Transverse colon (tissue), 4 donors: ENCODE results near the gene TFCP2L1. TPM values are rescaled to one million over a fixed set of nuclear protein-coding genes. Genes with fewer than 3 reads are reported as not detected.

Source experiments
- DNase-seq: peaks from one replicate; pipeline ENCODE4 v3.0.0-alpha.2; 2019
- H3K27ac ChIP-seq, 4 donors: fragments of 200-600 bp; sonication (generic); 2 replicates each; pipeline ENCODE4 v1.5.1; 2016 to 2018; ENCODE audit warnings: inconsistent platforms in 4 of 4
- H3K27me3 ChIP-seq: fragments of 200-600 bp; sonication (generic); 2 replicates; pipeline ENCODE4 v1.5.1; 2017; ENCODE audit warnings: inconsistent platforms
- H3K36me3 ChIP-seq, 4 donors: fragments of 200-600 bp; sonication (generic); 2 replicates each; pipeline ENCODE4 v1.5.1; 2017 to 2019; ENCODE audit warnings: inconsistent platforms in 4 of 4
- H3K4me1 ChIP-seq, 4 donors: fragments of 200-600 bp; sonication (generic); 2 replicates each; pipeline ENCODE4 v1.5.1; 2017 to 2020; ENCODE audit warnings: inconsistent platforms in 4 of 4
- H3K4me3 ChIP-seq, 4 donors: fragments of 200-600 bp; sonication (generic); 1 replicate in 1 of 4; 2 replicates in 3 of 4; pipeline versions ENCODE4 v1.5.1 to v1.6.1; 2017 to 2019; ENCODE audit warnings: inconsistent platforms in 4 of 4
- H3K9me3 ChIP-seq, 2 donors: fragments of 200-600 bp; sonication (generic); 2 replicates each; pipeline ENCODE4 v1.5.1; 2017 to 2019; ENCODE audit warnings: inconsistent platforms in 2 of 2
- EP300 ChIP-seq: sonication (generic); formaldehyde crosslinking; IDR thresholded peaks from one replicate; pipeline ENCODE4 v1.6.1; 2017; ENCODE audit warnings: antibody characterized with exemption, low read depth
- POLR2A ChIP-seq: fragments of 450-650 bp; IDR thresholded peaks from one replicate; pipeline ENCODE4 v1.6.1; 2016; ENCODE audit warnings: antibody characterized with exemption, mild to moderate bottlenecking, moderate library complexity
- POLR2AphosphoS5 ChIP-seq, 3 donors: sonication (generic); formaldehyde crosslinking; IDR thresholded peaks; one replicate each; pipeline ENCODE4 v1.6.1; 2016; ENCODE audit warnings: antibody characterized with exemption in 3 of 3
- WGBS, 2 donors: methylation state at CpG; one replicate each; pipeline ENCODE4 v1.1.5; 2018; ENCODE audit warnings: low coverage in 1 of 2; 5-methylcytosine and 5-hydroxymethylcytosine counted together
- in situ Hi-C, 4 donors: fragments of 200-750 bp; cut with MboI; loops; one replicate each; pipeline versions ENCODE4 v1.15.0 to v1.15.1; 2017; ENCODE audit warnings: low sequenced_read_pairs in 3 of 4, low pct_ligation_motif_present in 1 of 4, low pct_unique_long_range_greater_than_20kb in 1 of 4
- intact Hi-C: fragments of 100-400 bp; cut with DNase I; formaldehyde crosslinking; loops from one replicate; pipeline ENCODE4 v1.15.1; 2023; ENCODE audit warnings: low total_unique reads
- total RNA-seq, 4 donors: library from RNA; depleted of rRNA; stranded (reverse); fragments of >200 nt; gene quantifications; one replicate each; pipeline ENCODE4 v1.1.0, GENCODE V29; 2016
- TF ChIP-seq, protein P1 (sequence below), 5 experiments: fragments of 200-600 bp in 3 of 5; fragments of 450-650 bp in 2 of 5; sonication (generic) in 3 of 5; IDR thresholded peaks; 1 replicate in 2 of 5; 2 replicates in 3 of 5; pipeline ENCODE4 v1.5.1; 2016 to 2017; ENCODE audit warnings: antibody characterized with exemption in 5 of 5, inconsistent platforms in 3 of 5, mild to moderate bottlenecking in 2 of 5, moderate library complexity in 1 of 5

Gene TFCP2L1
- total RNA-seq, 4 donors from 2014 or later = 52.7 to 167 (median 146) TPM

- TF ChIP-seq POLR2AphosphoS5 (IDR thresholded peaks at IDR 0.05) (no peak), POLR2A (no peak), EP300 (no peak)
- TF ChIP-seq, protein P1, sequence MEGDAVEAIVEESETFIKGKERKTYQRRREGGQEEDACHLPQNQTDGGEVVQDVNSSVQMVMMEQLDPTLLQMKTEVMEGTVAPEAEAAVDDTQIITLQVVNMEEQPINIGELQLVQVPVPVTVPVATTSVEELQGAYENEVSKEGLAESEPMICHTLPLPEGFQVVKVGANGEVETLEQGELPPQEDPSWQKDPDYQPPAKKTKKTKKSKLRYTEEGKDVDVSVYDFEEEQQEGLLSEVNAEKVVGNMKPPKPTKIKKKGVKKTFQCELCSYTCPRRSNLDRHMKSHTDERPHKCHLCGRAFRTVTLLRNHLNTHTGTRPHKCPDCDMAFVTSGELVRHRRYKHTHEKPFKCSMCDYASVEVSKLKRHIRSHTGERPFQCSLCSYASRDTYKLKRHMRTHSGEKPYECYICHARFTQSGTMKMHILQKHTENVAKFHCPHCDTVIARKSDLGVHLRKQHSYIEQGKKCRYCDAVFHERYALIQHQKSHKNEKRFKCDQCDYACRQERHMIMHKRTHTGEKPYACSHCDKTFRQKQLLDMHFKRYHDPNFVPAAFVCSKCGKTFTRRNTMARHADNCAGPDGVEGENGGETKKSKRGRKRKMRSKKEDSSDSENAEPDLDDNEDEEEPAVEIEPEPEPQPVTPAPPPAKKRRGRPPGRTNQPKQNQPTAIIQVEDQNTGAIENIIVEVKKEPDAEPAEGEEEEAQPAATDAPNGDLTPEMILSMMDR (IDR thresholded peaks at IDR 0.05) = no peak
- in situ Hi-C loops = no loop called here
Observed at GRCh38 chr2:121237980-121238665, 46.9 kb downstream of the TFCP2L1 start.

DNA sequence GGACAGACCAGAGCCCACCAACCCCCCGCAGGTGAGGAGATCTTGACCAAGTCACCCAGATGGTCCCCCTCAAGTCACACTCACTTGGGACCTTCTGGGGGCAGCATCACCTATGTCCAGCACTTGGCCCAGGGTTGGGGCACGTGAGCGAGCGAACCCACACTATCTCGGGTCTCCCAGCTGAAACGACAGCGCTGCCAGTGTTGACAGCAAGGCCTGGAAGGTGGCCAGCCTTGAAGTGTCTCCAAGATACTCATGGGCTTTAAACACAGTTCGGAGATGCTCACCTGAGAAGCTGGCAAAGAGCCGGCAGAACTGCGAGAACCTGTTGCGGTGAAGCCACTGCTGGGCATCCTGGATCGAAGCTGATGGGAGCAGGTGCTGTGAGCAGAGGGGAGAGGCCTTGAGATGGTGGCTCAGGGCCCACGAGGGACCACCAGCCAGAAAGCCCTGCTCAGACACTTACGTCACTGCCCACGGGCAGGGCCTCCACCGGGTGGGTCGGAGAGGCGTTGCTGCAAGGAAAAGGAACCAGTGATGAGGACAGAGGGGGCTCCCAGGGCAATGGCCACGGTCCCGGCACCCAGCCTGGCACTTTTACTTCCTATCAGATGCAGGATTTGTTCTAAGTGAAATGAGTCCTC, 47.5 kb downstream of the TFCP2L1 start:
- Histone ChIP-seq H3K36me3 (peaks cover 0 to 34% (median 0%) of the 10 kb centered on the region in 4 donors), H3K27ac (no peak overlapping the region), H3K9me3 (no peaks in the 10 kb centered on the region), H3K27me3 (no peaks in the 10 kb centered on the region), H3K4me3 (no peak overlapping the region), H3K4me1 (no peaks in the 10 kb centered on the region)
- intact Hi-C loops = no loop called here
- in situ Hi-C loops = no loop called here
- DNase-seq = no peak
- 88% methylated on average over 20 of the region's 20 CpGs; no CpG with 5 or more reads in 1 of the 2 donors for WGBS, 2 donors
- TF ChIP-seq EP300 (no peak), POLR2A (no peak), POLR2AphosphoS5 (IDR thresholded peaks at IDR 0.05) (no peak)
- TF ChIP-seq, protein P1 (IDR thresholded peaks at IDR 0.05) = no peak

More at GRCh38 chr2:121237980-121238665, 46.9 kb downstream of the TFCP2L1 start:
- Histone ChIP-seq H3K9me3 (no peaks in the 10 kb centered on the region), H3K4me3 (no peak overlapping the region), H3K36me3 (peaks cover 0 to 40% (median 0%) of the 10 kb centered on the region in 4 donors), H3K27ac (no peak overlapping the region), H3K4me1 (no peaks in the 10 kb centered on the region), H3K27me3 (no peaks in the 10 kb centered on the region)
- intact Hi-C loops = no loop called here
- 82 to 86% methylated on average over 3 to 16 of the region's 16 CpGs for WGBS, 2 donors
- no peak for DNase-seq

- peaks cover 0 to 30% (median 0%) of the 10 kb centered on the region in 4 donors for H3K36me3 ChIP-seq
- no peak overlapping the region for H3K4me3 ChIP-seq
- H3K27me3 ChIP-seq = no peaks in the 10 kb centered on the region
- H3K27ac ChIP-seq = no peak overlapping the region
- no peak for DNase-seq
- no peaks in the 10 kb centered on the region for H3K9me3 ChIP-seq
- intact Hi-C loops = no loop called here
- no peak for TF ChIP-seq EP300
- TF ChIP-seq, protein P1 (IDR thresholded peaks at IDR 0.05) = no peak
- no peak for TF ChIP-seq POLR2A
- TF ChIP-seq POLR2AphosphoS5 (IDR thresholded peaks at IDR 0.05) = no peak
- 91 to 94% methylated on average over 4 to 10 of the region's 10 CpGs for WGBS, 2 donors
- no peaks in the 10 kb centered on the region for H3K4me1 ChIP-seq
- in situ Hi-C loops = no loop called here
Observed at GRCh38 chr2:121236650-121237180, 48.3 kb downstream of the TFCP2L1 start.

- TF ChIP-seq EP300 (no peak), POLR2A (no peak)
- TF ChIP-seq, protein P1 (IDR thresholded peaks at IDR 0.05) = no peak
Observed at GRCh38 chr2:121236101-121236640, 48.8 kb downstream of the TFCP2L1 start.

More at GRCh38 chr2:121236101-121236640, 48.8 kb downstream of the TFCP2L1 start:
- H3K27me3 ChIP-seq = no peaks in the 10 kb centered on the region
- no peak overlapping the region for H3K4me3 ChIP-seq
- WGBS, 2 donors = 79 to 89% methylated on average over 2 to 13 of the region's 13 CpGs
- intact Hi-C loops = no loop called here
- peaks cover 0 to 33% (median 0%) of the 10 kb centered on the region in 4 donors for H3K36me3 ChIP-seq
- no peak overlapping the region for H3K27ac ChIP-seq
- no peaks in the 10 kb centered on the region for H3K9me3 ChIP-seq
- no peak for DNase-seq
- in situ Hi-C loops = no loop called here
- no peaks in the 10 kb centered on the region for H3K4me1 ChIP-seq
